HG03520 (cell line): ENCODE data around the gene NIFK.

ENCODE experiments used
- ATAC-seq: cut with Tn5 transposase; IDR thresholded peaks from one replicate; pipeline ENCODE4 v1.9.1; 2021; ENCODE audit warnings: mild to moderate bottlenecking, moderate library complexity; ENCODE audit not compliant: unreplicated experiment

NIFK gene

GRCh38 chr2:121736462-121737336 lies at the start of gene NIFK:
Gene NIFK (minus strand): TSS chr2:121736875. CDS start chr2:121736850, 25 bp downstream.
- peak; percentile 92 for ATAC-seq

DNA sequence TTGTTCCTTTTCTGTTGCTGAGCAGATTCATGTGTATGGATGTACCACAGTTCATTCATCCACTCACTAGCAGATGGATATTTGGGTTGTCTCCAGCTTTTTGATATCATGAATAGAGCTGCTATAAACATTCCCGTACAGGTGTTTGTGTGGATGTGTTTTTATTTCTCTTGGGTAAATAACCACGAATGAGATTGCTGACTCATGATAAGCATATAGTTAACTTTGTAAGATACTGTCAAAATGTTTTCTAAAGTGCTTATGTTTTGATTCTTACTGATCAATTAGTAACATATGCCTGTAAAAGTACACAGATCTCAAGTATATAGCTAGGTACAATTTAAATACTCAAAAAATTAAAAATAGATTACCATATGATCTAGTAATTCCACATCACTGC lies 46.5 kb upstream of the NIFK start:
- no peak for ATAC-seq

DNA sequence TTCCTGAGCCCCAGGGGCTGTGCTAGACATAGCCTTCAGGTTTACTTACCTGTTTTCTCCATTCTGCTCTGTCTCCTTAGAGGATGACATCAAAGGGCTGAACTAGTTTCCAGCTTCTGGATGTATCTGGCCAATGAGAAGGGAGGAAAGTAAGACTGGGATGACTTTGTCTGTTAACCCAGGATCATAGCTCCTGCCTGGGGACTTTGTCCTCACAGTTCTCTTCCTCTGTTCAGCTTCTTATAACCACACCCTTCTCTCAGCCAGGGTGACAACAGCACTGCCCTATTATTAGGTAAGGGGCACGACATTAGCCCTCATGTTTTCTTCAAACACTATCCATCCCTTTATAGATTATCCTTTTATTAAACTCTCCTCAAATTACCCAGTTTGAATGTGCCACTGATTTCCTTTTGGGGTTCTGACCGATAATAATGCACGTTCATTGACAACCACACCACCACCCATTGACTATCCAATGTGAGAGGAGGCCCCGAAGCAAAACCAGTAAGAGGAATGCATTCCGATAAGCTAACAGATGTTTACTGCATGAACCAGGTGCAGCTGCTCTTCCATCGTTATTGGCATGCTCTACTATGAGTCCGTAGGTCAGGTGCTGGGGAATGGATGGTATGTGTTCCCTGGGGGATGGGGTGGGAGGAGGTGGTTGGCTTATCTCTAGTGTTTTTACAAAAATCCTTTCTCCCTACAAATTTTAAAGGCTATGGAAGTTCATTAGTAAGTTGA lies 42.2 kb upstream of the NIFK start:
- no peak for ATAC-seq

DNA sequence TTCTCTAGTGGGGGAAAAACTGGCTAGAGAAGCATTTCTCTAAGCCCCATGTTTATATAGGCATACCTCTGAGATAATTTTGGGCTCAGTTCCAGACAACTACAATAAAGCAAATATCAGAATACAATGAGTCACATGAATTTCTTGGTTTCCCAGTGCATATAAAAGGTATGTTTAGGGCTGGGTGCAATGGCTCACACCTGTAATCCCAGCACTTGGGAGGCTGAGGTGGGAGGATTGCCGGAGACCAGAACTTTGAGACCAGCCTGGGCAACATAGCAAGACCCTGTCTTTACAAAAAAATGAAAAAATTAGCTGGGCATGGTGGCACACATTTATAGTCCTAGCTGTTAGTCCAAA lies 41.0 kb upstream of the NIFK start:
- ATAC-seq, result no peak

GRCh38 chr2:121776885-121777698 lies 40.4 kb upstream of the NIFK start:
- ATAC-seq, result no peak

GRCh38 chr2:121776361-121776760 lies 39.7 kb upstream of the NIFK start:
- ATAC-seq, result no peak

DNA sequence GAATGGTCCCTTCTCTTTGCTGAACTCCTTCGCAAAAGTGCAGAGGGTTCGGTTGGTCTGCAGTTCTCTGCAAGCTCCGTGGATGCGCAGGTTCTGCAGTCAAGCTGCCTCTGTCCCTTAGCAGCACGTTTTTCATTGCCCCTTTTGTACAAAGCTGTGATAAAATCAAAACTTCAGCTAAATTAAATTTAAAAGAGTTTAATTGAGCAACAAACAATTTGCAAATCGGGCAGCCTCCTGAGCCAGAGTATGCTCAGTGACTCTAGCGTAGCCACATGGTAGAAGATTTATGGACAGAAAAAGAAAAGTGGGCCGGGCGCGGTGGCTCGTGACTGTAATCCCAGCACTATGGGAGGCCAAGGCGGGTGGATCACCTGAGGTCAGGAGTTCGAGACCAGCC lies 37.6 kb upstream of the NIFK start:
- ATAC-seq, result no peak

DNA sequence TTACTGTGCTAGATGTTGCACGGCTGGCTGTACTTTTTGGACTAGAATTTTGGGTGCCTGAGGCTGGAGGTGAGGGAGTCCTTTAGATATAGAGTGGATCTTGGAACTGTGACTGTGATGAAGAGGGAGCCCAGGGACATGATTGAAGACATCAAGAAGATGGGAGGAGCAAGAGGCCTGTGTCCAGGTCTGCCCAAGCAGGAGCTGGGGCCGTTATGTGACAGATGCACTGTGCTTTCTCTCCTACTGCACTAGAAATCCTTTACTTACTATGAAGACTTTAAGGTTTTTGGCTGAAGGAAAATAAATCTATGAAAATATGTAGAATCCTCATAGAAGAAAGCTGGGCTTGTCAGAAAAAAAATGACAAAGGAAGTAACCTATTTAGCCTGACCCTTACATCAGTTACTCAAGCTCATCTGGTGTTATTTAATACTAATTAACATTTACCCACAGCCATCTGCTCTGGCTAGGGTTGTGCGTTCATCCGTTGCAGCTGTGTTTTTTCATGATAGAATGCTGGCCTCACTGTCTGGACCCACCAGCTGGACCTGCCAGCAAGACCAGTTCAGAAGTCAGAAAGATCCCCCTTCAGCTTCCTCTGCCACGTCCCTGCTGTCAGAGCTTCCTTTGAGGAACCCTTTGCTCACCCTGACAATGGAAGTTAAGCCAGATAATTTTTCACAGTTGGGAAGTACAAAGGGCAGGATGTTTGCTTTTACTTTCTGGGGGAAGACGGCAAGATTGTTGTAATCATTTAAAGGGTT lies 35.5 kb upstream of the NIFK start:
- ATAC-seq, result no peak

- no peak for ATAC-seq
Measured at GRCh38 chr2:121768143-121768755, 31.6 kb upstream of the NIFK start.

GRCh38 chr2:121766624-121767023 lies 29.9 kb upstream of the NIFK start:
- ATAC-seq, result no peak

GRCh38 chr2:121764681-121765228 lies 28.1 kb upstream of the NIFK start:
- ATAC-seq, result no peak

DNA sequence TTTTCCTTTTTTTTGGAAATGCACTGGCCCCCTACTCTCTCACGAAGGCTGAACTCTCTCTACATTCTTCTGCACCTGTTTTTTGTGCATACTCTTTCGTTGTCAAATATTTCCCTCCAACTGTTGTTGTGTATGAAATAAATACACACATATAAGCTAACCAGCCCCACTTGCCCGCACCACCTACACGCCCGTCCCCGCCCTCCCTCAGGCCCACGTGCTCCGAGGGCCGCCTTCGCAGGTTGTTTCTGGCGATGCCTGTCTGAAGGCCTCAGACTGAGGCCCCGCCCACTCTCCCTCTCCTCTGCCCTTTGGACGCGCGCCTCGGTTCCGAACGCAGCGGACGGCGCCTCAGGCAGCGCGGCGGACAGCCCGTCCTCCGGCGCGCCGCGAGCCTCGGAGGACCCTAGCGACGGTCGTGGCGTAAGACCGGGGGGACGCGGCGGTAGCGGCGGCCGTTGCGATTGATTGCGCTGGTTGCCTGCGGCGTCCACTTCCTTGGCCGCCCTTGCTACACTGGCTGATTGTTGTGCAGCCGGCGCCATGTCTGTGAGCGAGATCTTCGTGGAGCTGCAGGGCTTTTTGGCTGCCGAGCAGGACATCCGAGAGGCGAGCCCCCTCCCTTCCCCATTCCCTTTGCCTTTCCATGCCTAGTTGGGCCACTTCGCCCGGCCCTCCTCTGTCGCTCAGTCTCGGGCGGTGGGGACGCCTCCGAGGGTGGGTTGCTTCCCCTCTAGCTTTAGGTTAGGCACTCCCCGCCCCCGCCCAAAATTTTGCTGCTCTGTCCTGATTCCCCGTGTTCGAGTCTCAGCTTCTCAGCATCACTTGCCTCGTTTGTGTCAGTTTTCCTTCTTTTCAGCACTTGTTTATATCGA lies 18.8 kb upstream of the NIFK start, which contains the start of gene TSN:
Gene TSN, plus strand, starts transcription at position 415 of the 875 bp plus-strand sequence. Its CDS starts 129 bp downstream, at position 544.
- ATAC-seq, result peak; percentile 99

- no peak for ATAC-seq
Measured at GRCh38 chr2:121754851-121755236, 18.2 kb upstream of the NIFK start.

- ATAC-seq, result peak; percentile 50
Measured at GRCh38 chr2:121748202-121748601, 11.5 kb upstream of the NIFK start.

DNA sequence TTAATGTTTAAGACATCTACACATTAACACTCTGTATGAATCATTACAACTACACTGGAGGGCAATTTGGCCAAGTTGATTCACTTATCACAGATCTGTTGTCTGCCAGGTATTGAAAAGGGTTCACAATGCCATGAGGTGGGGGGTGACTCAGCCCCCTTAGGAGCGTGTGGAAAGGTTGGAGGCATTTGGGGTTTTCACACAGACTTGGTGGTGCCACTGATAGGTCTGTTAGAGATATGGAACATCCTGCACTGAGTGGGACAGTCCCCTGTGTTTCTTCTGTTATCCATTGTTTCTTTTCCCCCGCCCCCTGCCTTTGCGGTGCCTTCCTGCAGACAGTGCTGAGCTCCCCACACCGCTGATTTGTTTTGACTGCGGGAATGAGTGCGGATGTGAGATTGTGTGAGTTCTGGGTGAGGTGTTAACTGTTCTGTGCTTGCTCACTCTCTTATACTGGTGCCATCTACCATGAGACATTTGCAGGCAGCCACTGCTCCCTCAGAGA lies 9.4 kb upstream of the NIFK start:
- no peak for ATAC-seq

DNA sequence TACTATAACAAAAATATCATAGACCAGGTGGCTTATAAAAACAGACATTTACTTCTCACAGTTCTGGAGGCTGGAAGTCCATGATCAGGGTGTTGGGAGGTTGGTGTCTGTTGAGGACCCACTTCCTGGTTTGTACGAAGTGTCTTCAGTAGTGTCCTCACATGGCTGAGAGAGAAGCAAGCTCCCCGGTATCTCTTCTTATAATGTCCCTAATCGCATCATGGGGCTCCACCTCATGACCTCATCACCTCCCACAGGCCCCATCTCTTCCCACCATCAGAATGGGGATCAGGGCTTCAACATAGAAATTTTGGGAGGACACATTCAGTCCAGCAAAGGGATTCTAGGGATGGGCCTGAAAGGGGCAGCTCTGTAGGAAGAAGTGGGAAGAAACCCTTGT lies 4.8 kb upstream of the NIFK start:
- no peak for ATAC-seq

- no peak for ATAC-seq
Measured at GRCh38 chr2:121740973-121741372, 4.3 kb upstream of the NIFK start.

DNA sequence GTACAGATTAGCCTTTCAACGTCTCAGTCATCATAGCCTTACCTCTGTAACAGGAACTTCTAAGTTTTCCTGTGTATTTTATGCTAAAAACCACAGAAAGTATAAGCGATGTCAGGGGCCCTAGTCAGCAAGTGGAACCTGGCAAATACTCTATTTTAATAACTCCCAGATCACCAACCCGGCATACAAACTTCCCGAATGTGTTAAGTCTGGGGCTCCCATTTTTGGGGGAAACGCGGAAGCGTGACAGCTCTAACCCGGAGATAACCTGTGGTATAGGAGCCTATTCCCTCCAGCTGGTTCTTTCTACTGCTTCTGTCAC lies 574 bp downstream of the NIFK start:
- ATAC-seq, result no peak
